Neural cell (in vitro differentiated cells): Measurements from ENCODE around the gene RIC1. TPM values are rescaled to one million over a fixed set of nuclear protein-coding genes. Genes with fewer than 3 reads are reported as not detected.

Experiments
- H2AFZ ChIP-seq: fragments of 200-600, 300-800 bp; sonication (generic), shearing (Covaris generic); 2 replicates; pipeline ENCODE4 v1.6.0; 2014; ENCODE audit warnings: low read depth, mild to moderate bottlenecking, antibody characterized with exemption, low read length, moderate library complexity
- H3F3A ChIP-seq: fragments of 200-600 bp; shearing (Covaris generic); 2 replicates; pipeline ENCODE4 v1.6.1; 2016; ENCODE audit warnings: mild to moderate bottlenecking, moderate library complexity, mixed read lengths, antibody characterized with exemption, low read length; ENCODE audit not compliant: insufficient read depth, poor library complexity, severe bottlenecking
- H3K27ac ChIP-seq: fragments of 200-600, 300-800 bp; sonication (generic), shearing (Covaris generic); 2 replicates; pipeline ENCODE4 v1.5.1; 2014; ENCODE audit warnings: mild to moderate bottlenecking, low read length, moderate library complexity
- H3K27me3 ChIP-seq: fragments of 300-800, 200-600 bp; sonication (generic), shearing (Covaris generic); 2 replicates; pipeline ENCODE4 v1.6.0; 2014; ENCODE audit warnings: mild to moderate bottlenecking, low read depth, low read length, moderate library complexity; ENCODE audit not compliant: insufficient read depth
- H3K36me3 ChIP-seq: fragments of 300-800, 200-600 bp; sonication (generic), shearing (Covaris generic); 2 replicates; pipeline ENCODE4 v1.5.1; 2014; ENCODE audit warnings: mild to moderate bottlenecking, antibody characterized with exemption, low read length, moderate library complexity; ENCODE audit not compliant: insufficient read depth
- H3K4me2 ChIP-seq: fragments of 300-800, 200-600 bp; sonication (generic), shearing (Covaris generic); 2 replicates; pipeline ENCODE4 v1.6.0; 2014; ENCODE audit warnings: mild to moderate bottlenecking, low read length
- H3K4me3 ChIP-seq: fragments of 300-800, 200-600 bp; sonication (generic), shearing (Covaris generic); 2 replicates; pipeline ENCODE4 v1.5.1; 2014; ENCODE audit warnings: mild to moderate bottlenecking, low read length, moderate library complexity
- H3K79me2 ChIP-seq: fragments of 200-600 bp; shearing (Covaris generic); replicated peaks from 2 replicates; pipeline ENCODE4 v1.6.0; 2014; ENCODE audit warnings: mild to moderate bottlenecking, low read length, moderate library complexity; ENCODE audit not compliant: insufficient read depth
- H3K9ac ChIP-seq: fragments of 300-800, 200-600 bp; sonication (generic), shearing (Covaris generic); 2 replicates; pipeline ENCODE4 v1.6.1; 2016; ENCODE audit warnings: mild to moderate bottlenecking, low read length, mixed read lengths
- H3K9me2 ChIP-seq: fragments of 200-600 bp; shearing (Covaris generic); 2 replicates; pipeline ENCODE4 v1.6.1; 2016; ENCODE audit warnings: mild to moderate bottlenecking, low read length, mixed read lengths; ENCODE audit not compliant: insufficient read depth
- H3K9me3 ChIP-seq: fragments of 200-600, 300-800 bp; sonication (generic), shearing (Covaris generic); 2 replicates; pipeline ENCODE4 v1.6.1; 2016; ENCODE audit warnings: mild to moderate bottlenecking, mixed run types, low read length, moderate library complexity, mixed read lengths
- H4K20me1 ChIP-seq: fragments of 200-600 bp; shearing (Covaris generic); 2 replicates; pipeline ENCODE4 v1.6.1; 2016; ENCODE audit warnings: mild to moderate bottlenecking, mixed run types; ENCODE audit not compliant: insufficient read depth
- CTCF ChIP-seq: fragments of 450-650 bp; IDR thresholded peaks from 2 replicates; pipeline ENCODE4 v1.5.1; 2014; ENCODE audit warnings: antibody characterized with exemption, mild to moderate bottlenecking, moderate library complexity; ENCODE audit not compliant: poor library complexity, severe bottlenecking
- EP300 ChIP-seq: fragments of 450-650 bp; conservative IDR thresholded peaks from 2 replicates; pipeline ENCODE4 v1.6.1; 2014; ENCODE audit warnings: antibody characterized with exemption, mild to moderate bottlenecking, moderate library complexity; ENCODE audit not compliant: poor library complexity, severe bottlenecking
- EZH2 ChIP-seq: fragments of 200-600, 300-800 bp; shearing (Covaris generic), sonication (generic); IDR thresholded peaks from 2 replicates; pipeline ENCODE4 v1.6.1; 2014; ENCODE audit warnings: antibody characterized with exemption, low read length, borderline replicate concordance, mild to moderate bottlenecking; ENCODE audit not compliant: insufficient read depth, poor library complexity, severe bottlenecking
- MXI1 ChIP-seq: fragments of 450-650 bp; conservative IDR thresholded peaks from 2 replicates; pipeline ENCODE4 v1.6.1; 2014; ENCODE audit warnings: antibody characterized with exemption, mild to moderate bottlenecking; ENCODE audit not compliant: poor library complexity, severe bottlenecking
- POLR2AphosphoS5 ChIP-seq: IDR thresholded peaks from 2 replicates; pipeline ENCODE4 v1.6.1; 2012
- RAD21 ChIP-seq: fragments of 450-650 bp; conservative IDR thresholded peaks from 2 replicates; pipeline ENCODE4 v1.6.1; 2014; ENCODE audit warnings: antibody characterized with exemption, mild to moderate bottlenecking, moderate library complexity
- REST ChIP-seq: IDR thresholded peaks from 2 replicates; pipeline ENCODE4 v1.6.1; 2012; ENCODE audit warnings: borderline replicate concordance
- SMC3 ChIP-seq: fragments of 450-650 bp; conservative IDR thresholded peaks from 2 replicates; pipeline ENCODE4 v1.6.1; 2014; ENCODE audit warnings: antibody characterized with exemption, mild to moderate bottlenecking, moderate library complexity; ENCODE audit not compliant: poor library complexity
- TAF1 ChIP-seq: IDR thresholded peaks from 2 replicates; pipeline ENCODE4 v1.6.1; 2012; ENCODE audit warnings: low read depth
- polyA plus RNA-seq: library from polyadenylated mRNA; depleted of rRNA; stranded (reverse); fragments of >200 nt; gene quantifications from 2 replicates; pipeline ENCODE4 v1.2.3, GENCODE V29; 2014

The RIC1 gene
- polyA plus RNA-seq, 1 donor from 2014 or later: 9.9 TPM

- no peaks in the 10 kb centered on the region for H3K79me2 ChIP-seq
- H3K4me2 ChIP-seq: no peak overlapping the region
- H4K20me1 ChIP-seq: no peaks in the 10 kb centered on the region
- H3K9me3 ChIP-seq: no peaks in the 10 kb centered on the region
- no peak overlapping the region for H3K27ac ChIP-seq
- no peak overlapping the region for H2AFZ ChIP-seq
- H3K9ac ChIP-seq: no peak overlapping the region
- H3K36me3 ChIP-seq: no peaks in the 10 kb centered on the region
- H3K27me3 ChIP-seq: no peaks in the 10 kb centered on the region
- TF ChIP-seq RAD21 (no peak), EZH2 (no peak), CTCF (no peak), SMC3 (no peak), REST (no peak), POLR2AphosphoS5 (no peak)
- no peaks in the 10 kb centered on the region for H3F3A ChIP-seq
- H3K4me3 ChIP-seq: no peak overlapping the region
- H3K9me2 ChIP-seq: no peaks in the 10 kb centered on the region
These were observed 19.7 kb upstream of the RIC1 start for GRCh38 chr9:5609226-5609596.

GRCh38 chr9:5610491-5610890 lies 18.4 kb upstream of the RIC1 start:
- Histone ChIP-seq H3K9me3 (no peaks in the 10 kb centered on the region), H3K4me3 (no peak overlapping the region), H2AFZ (no peak overlapping the region), H3K27ac (no peak overlapping the region), H3K9me2 (no peaks in the 10 kb centered on the region), H3K79me2 (no peaks in the 10 kb centered on the region), H3K9ac (no peak overlapping the region), H3K4me2 (no peak overlapping the region), H3K36me3 (no peaks in the 10 kb centered on the region), H3K27me3 (no peaks in the 10 kb centered on the region), H3F3A (no peaks in the 10 kb centered on the region), H4K20me1 (no peaks in the 10 kb centered on the region)
- TF ChIP-seq EP300: no peak
- TF ChIP-seq CTCF: no peak
- TF ChIP-seq MXI1: no peak
- no peak for TF ChIP-seq RAD21
- no peak for TF ChIP-seq REST
- no peak for TF ChIP-seq POLR2AphosphoS5
- no peak for TF ChIP-seq SMC3
- TF ChIP-seq TAF1: no peak
